ENCODE data around the gene KLHDC8A.

The KLHDC8A gene

DNA sequence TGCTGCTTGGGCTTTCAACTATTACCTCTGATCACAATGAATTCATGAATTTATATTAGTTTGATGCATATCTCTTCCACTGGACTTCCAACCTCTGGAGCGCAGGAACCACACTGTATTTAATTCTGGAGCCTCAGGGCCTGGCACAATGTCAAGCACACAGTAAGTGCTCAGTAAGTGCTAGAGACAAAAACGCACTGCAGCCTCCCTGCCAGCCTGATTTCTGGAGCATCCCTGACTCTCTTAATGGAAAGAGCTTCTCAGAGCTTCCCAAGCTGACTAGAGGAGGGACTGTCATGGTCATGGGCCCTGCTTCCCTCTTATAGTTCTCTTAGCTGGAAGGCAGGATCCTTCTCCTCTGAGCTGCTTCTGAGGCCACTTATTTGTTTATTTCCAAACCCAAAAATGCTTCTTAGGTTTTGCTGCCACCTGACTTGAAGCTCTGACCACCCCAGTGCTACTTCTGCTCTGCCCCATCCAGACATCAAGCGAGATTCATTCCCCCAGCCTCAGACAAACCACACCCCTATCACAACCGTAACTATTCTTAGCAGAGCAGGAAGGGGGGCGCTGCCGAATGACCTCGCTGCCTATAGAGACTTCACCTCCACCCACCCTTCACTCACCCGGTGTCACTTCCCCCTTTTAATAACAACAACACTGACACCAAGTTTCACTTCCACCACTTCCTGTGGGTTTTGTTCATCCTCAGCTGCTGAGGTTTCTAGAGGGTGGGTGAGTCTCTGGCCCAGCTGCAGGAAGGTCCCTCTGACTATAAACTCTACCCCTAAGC lies 68.8 kb downstream of the KLHDC8A start:
- H3K4me3 ChIP-seq (ENCODE audit: low read depth, low read length): no peak overlapping the region
- TF ChIP-seq, protein P1, sequence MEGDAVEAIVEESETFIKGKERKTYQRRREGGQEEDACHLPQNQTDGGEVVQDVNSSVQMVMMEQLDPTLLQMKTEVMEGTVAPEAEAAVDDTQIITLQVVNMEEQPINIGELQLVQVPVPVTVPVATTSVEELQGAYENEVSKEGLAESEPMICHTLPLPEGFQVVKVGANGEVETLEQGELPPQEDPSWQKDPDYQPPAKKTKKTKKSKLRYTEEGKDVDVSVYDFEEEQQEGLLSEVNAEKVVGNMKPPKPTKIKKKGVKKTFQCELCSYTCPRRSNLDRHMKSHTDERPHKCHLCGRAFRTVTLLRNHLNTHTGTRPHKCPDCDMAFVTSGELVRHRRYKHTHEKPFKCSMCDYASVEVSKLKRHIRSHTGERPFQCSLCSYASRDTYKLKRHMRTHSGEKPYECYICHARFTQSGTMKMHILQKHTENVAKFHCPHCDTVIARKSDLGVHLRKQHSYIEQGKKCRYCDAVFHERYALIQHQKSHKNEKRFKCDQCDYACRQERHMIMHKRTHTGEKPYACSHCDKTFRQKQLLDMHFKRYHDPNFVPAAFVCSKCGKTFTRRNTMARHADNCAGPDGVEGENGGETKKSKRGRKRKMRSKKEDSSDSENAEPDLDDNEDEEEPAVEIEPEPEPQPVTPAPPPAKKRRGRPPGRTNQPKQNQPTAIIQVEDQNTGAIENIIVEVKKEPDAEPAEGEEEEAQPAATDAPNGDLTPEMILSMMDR (IDR thresholded peaks at IDR 0.05; ENCODE audit: control insufficient read depth, extremely low read depth, insufficient read depth): no peak
- no peak for DNase-seq (ENCODE audit: low read depth)

DNA sequence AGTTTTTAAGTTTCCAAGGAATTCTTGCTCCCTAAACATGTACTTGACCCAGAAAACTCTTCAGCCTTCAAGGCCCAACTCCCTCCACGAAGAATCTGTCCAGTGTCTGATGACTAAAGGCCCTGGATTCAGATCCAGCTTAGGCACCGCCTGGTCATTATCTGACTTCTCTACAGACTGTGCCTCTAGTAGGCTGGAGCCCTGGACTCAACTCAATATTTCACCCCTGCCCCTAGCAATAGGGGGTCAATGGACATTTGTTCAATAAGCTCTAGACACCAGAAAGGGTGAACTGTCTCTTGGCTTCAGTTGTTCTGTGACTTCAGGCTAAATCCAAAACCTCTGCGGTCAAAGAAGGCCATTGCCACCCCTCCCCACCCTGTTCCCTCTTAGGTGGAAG lies 69.6 kb downstream of the KLHDC8A start:
- TF ChIP-seq, protein P1 (IDR thresholded peaks at IDR 0.05; ENCODE audit: control insufficient read depth, extremely low read depth, insufficient read depth): no peak
- H3K4me3 ChIP-seq (ENCODE audit: low read depth, low read length): no peak overlapping the region
- no peak for DNase-seq (ENCODE audit: low read depth)

DNA sequence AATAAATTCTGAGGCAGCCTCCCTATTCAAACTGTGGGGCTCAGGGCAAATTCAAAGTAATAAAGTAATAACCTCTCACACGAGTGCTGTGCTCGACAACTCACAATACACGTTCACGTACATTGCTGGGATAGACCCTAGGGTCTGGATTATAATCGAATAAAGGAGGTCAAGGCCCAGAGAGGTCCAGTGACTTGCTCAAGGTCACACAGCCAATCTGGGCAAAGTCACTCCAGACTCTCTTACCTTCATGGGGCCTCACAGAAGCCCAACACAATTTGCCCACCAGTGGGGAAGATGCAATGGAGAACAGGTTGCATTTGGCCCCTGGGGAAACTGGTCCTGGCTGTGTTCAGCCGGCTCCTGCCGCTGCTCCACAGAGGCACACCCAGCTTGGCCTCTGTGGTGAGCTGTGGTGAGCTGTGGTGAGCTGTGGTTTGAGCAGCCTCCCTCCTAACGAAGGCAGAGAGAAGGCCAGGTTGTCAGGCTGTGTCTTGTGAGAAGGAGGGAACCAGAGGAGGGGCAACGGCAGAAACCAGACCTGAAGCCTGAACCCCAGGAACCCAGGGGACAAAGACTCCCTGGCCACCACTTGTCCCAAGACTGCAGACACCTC lies 70.3 kb downstream of the KLHDC8A start:
- H3K4me3 ChIP-seq (ENCODE audit: low read depth, low read length): no peak overlapping the region
- no peak for DNase-seq (ENCODE audit: low read depth)
- TF ChIP-seq, protein P1 (IDR thresholded peaks at IDR 0.05; ENCODE audit: control insufficient read depth, extremely low read depth, insufficient read depth): no peak
